SW480 (cell line): ENCODE data around the gene CRACDL.
"Not testable (repeated sequence)": the region's sequence is repeated elsewhere in the genome, so short reads cannot be mapped to it uniquely, and the experiment has no call there.

Experiments used
- DNase-seq: peaks from one replicate; pipeline ENCODE4 v3.0.0-alpha.2; 2016; ENCODE audit warnings: low spot score

The CRACDL gene

GRCh38 chr2:98903767-98904485 is 32.1 kb downstream of the CRACDL start:
- no peak for DNase-seq

DNA sequence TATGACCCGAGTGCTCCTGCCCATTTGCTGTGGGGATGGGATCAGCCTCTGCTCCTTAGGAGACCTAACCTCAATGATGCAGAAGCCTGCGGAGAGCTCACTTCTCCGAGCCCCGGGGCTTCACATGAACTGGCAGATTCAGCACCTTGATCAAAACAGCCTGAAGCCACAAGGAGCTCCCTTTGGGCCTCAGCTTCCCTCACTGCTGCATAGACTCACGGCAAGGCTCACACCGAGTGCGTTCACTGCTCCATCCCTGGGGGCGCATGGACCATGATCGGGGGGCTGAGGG is 33.0 kb downstream of the CRACDL start:
- no peak for DNase-seq

DNA sequence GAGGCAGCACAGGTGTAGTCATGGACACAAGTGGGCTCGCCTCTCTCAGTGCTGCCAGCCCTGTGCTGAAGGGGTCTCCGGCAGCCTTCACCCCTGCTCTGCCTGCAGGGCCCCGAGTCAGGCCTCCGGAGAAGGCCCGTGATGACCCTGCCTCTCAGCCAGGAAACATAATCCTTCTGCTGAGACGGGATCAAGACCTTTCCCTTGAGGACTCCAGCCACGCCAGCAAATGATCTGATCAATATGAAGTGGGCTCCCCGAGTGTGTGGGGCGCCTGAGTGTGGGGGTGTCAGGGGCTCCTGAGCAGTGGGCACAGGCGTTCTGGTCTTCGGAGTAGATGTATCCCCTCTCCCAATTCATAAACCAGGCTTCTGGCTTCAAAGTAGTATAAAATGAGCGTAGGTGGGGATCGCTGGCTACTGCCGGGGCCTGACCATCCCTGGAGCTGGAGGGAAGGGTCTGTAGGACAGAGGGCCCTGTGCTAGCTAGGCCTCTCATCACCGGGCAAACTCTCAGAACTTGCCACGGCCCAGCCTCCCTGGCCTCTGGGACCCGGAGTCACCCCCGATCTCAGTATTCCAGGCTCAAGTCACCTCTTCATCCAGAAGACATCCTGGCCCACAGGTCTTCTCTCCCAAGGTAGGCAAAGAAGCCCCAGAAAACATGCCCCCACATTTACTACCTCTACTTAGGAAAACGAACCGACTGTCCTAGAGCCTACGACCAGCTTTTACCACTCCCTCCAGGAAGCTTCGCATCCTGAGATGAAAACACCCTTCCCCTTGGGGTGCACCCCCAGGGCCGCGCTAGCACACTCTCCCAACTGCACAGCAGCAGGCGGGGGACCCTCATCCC is 33.6 kb downstream of the CRACDL start:
- no peak for DNase-seq

- no peak for DNase-seq
Observed at GRCh38 chr2:98901702-98902101, 34.3 kb downstream of the CRACDL start.

- DNase-seq = no peak
Observed at GRCh38 chr2:98901291-98901690, 34.7 kb downstream of the CRACDL start.

- DNase-seq = no peak
Observed at GRCh38 chr2:98900721-98901120, 35.3 kb downstream of the CRACDL start.

DNA sequence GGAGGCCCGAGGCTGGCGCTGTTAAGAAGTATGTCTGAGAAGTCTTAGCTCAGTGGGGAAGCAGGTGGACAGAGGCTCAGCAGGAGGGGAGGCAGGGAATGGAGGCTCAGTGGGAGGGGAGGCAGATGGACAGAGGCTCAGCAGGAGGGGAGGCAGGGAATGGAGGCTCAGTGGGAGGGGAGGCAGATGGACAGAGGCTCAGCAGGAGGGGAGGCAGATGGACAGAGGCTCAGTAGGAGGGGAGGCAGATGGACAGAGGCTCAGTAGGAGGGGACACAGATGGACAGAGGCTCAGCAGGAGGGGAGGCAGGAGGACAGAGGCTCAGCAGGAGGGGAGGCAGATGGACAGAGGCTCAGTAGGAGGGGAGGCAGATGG is 36.3 kb downstream of the CRACDL start:
- not testable (repeated sequence) for DNase-seq

DNA sequence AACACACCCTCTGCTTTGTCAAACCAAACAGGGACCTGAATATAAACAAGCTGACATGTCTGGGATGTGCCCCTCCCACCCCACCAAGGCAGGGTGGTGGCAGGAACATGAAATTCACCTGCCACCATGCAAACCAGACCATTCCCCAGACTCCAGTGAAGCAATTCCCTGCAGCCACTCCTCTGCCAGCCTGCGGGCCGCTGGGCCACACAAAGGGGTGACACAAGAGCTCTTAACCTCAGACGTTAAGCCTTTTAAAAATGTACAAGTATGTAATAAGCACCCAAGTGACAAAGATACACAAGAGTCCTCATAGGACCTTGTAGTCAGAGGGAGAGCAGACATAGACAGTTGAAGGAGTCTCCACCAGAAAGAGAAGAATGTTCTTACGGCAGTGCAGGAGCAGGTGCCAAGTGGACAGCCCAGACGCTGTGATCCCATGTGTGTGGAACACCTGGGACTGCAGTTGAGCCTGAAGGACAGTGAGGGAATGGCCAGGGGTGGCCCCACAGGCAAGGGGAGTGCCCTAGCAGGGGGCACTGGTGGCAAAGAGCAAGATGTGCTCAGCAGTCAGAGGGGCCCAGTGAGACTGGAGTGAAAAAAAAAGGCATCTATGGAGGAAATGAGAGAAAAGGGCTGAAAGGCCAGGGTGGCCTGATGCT is 36.9 kb downstream of the CRACDL start:
- DNase-seq = no peak

GRCh38 chr2:98898423-98898841 is 37.6 kb downstream of the CRACDL start:
- DNase-seq = no peak

GRCh38 chr2:98897746-98898145 is 38.3 kb downstream of the CRACDL start:
- no peak for DNase-seq

- no peak for DNase-seq
Observed at GRCh38 chr2:98896944-98897343, 39.1 kb downstream of the CRACDL start.

- DNase-seq = no peak
Observed at GRCh38 chr2:98896416-98896815, 39.6 kb downstream of the CRACDL start.

GRCh38 chr2:98895901-98896300 is 40.1 kb downstream of the CRACDL start:
- no peak for DNase-seq

DNA sequence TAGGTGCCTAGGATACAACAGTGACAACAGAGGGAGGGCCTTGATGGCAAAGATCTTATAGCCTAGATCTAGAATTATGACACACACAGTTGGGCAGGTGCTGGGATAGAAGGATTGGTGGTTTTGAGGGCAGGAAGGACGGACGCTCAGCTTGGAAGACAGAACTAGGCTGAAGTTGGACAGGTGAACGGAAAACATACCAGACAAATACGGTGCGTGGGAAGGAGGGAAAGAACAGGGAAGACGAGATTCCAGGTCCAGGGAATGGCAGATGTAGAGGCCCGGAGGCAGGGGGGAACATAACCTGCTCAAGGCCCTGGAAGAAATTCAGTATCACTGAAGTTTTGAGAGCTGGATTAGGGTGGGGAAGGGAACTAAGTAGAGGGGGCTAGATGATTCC is 40.8 kb downstream of the CRACDL start:
- no peak for DNase-seq

DNA sequence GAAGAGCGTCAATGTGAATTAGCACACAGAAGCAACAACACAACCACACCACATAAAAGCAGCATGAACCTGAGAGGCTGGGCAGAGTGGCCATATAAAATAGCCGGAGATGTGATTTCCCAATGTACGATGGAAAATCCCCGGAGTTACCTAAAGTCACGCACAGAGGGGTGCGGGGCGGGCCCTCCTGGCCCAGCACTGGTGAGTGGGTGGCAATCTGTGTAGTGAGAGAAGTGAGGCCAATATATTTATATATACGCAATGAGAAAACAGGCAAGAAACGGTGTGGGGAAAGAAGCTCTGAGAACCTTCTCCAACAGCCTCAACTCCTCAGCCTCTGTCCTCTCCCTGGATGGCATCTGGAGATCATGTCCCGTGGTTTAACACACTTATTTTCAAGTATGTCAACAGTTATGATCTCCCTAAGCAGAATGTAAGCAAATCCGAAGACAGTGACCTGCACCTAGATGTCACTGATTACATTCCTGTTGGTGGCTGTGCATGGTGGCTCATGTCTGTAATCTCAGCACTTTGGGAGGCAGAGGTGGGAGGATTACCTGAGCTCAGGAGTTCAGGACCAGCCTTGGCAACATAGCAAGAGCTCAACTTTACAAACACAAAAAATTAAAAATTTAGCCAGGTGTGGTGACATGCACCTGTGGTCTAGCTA is 41.6 kb downstream of the CRACDL start:
- no peak for DNase-seq

DNA sequence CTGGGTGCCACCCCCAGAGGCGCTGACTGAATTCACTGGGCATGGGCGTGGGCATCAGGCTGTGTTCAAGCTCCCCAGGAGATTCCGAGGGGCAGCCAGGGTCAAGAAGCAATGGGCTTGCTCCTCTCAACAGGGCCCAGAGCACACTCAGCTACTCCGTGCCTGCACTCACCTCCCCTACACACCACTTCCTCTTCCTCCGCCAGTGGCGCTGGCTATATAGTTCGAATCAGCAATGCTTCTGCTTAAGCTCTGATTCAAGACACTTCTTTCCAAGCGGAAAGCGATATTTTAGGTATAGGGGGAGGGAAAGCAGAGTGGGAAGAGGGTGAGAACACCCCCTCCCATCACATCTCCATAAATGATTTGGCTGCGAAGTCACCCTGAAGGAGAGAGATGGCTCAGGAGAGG is 42.1 kb downstream of the CRACDL start:
- no peak for DNase-seq

DNA sequence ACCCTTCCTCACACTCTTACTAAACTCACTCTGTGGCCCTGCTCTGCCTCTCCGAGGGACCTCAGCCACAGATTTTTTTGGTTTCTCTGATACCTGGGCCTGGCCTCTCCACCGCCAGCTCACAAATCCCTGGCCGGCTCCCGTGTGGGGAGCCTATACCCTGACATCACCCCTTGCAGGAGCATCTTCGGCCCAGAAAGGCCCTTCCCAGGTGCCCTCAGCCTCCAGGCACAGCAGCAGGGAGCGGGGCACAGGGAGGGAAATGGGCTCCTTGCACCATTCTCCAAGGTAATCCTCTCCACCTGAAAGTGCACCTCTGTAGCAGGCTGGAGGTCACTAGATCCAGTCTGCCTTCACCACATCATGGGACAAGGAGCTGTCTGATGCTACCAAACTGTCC is 43.2 kb downstream of the CRACDL start:
- no peak for DNase-seq

GRCh38 chr2:98891591-98891990 is 44.4 kb downstream of the CRACDL start:
- no peak for DNase-seq

DNA sequence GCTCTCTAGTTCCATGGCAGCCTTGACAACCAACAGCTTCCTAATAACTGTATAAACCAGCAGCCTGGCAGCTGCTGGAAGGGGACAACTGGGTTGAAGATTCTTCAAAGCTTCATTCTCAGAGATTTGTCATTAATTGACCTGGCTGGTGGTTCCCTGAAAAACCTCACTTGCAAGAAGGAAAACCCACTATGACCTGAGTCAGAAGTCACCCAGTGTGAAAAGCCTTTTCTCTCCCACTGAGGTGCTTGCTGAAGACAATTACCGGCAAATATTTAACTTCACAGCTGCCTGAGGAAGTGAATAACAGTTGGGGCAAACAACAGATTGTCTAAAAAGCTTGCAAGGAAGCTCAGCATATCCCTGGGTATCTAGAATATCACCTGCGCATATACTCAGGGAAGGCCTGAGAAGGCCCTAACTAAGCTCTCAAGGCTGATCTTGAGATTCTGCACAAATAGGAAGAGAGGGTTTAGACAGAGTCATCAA is 49.9 kb downstream of the CRACDL start:
- no peak for DNase-seq

DNA sequence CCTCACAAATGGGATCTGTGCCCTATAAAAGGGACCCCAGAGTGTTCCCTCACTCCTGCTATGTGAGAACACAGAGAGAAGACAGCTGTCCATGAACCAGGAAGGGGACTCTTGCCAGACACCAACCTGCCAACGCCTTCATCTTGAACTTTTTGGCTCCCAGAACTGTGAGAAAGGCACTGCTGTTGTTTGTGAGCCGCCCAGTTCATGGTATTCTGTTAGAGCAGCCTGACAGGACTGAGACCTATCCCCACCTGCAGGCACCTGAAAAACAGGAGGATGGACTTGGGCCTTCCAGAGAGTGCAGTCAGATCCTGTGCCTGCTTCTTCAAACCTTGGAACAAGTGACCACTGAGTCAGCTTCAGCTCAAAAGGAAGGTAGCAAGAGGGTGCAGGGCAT is 51.4 kb downstream of the CRACDL start:
- no peak for DNase-seq

- DNase-seq = no peak
Observed at GRCh38 chr2:98883780-98884211, 52.2 kb downstream of the CRACDL start.
